Hepatocyte (in vitro differentiated cells): ENCODE results near the gene MSLN. TPM values are rescaled to one million over a fixed set of nuclear protein-coding genes. Genes with fewer than 3 reads are reported as not detected.

Experiments used
- DNase-seq: peaks from one replicate; pipeline ENCODE4 v3.0.0-alpha.2; 2016; ENCODE audit warnings: low spot score
- H2AFZ ChIP-seq: fragments of 200-600 bp; sonication (generic); 2 replicates; pipeline ENCODE4 v1.6.0; 2016; ENCODE audit warnings: antibody characterized with exemption, mild to moderate bottlenecking
- H3K27ac ChIP-seq: fragments of 200-600 bp; sonication (generic); 2 replicates; pipeline ENCODE4 v1.5.1; 2016; ENCODE audit warnings: mild to moderate bottlenecking
- H3K27me3 ChIP-seq: fragments of 200-600 bp; sonication (generic); 2 replicates; pipeline ENCODE4 v1.6.1; 2016
- H3K36me3 ChIP-seq: fragments of 200-600 bp; sonication (generic); replicated peaks from 2 replicates; pipeline ENCODE4 v1.5.1; 2016; ENCODE audit warnings: low read depth; ENCODE audit not compliant: insufficient read depth
- H3K4me1 ChIP-seq: fragments of 200-600 bp; sonication (generic); 2 replicates; pipeline ENCODE4 v1.5.1; 2016; ENCODE audit warnings: mild to moderate bottlenecking, moderate library complexity; ENCODE audit not compliant: insufficient read depth
- H3K4me2 ChIP-seq: fragments of 200-600 bp; sonication (generic); 2 replicates; pipeline ENCODE4 v1.6.0; 2016
- H3K4me3 ChIP-seq: fragments of 200-600 bp; sonication (generic); 2 replicates; pipeline ENCODE4 v1.5.1; 2016; ENCODE audit warnings: mild to moderate bottlenecking
- H3K79me2 ChIP-seq: fragments of 200-600 bp; sonication (generic); 2 replicates; pipeline ENCODE4 v1.6.0; 2017; ENCODE audit warnings: mild to moderate bottlenecking
- H3K9me2 ChIP-seq: fragments of 200-600 bp; sonication (generic); replicated peaks from 2 replicates; pipeline ENCODE4 v1.6.0; 2017; ENCODE audit warnings: mild to moderate bottlenecking; ENCODE audit not compliant: insufficient read depth
- H3K9me3 ChIP-seq: fragments of 200-600 bp; sonication (generic); 2 replicates; pipeline ENCODE4 v1.5.1; 2016; ENCODE audit warnings: low read depth, mild to moderate bottlenecking
- H4K20me1 ChIP-seq: fragments of 200-600 bp; sonication (generic); 2 replicates; pipeline ENCODE4 v1.6.0; 2016; ENCODE audit warnings: mild to moderate bottlenecking; ENCODE audit not compliant: insufficient read depth, poor library complexity, severe bottlenecking
- CTCF ChIP-seq: fragments of 200-600 bp; sonication (generic); IDR thresholded peaks from 2 replicates; pipeline ENCODE4 v1.5.1; 2016; ENCODE audit warnings: antibody characterized with exemption, mild to moderate bottlenecking; ENCODE audit not compliant: poor library complexity
- EZH2 ChIP-seq: fragments of 200-600 bp; sonication (generic); IDR thresholded peaks from 2 replicates; pipeline ENCODE4 v1.6.1; 2016; ENCODE audit warnings: antibody characterized with exemption, mild to moderate bottlenecking, borderline replicate concordance
- EZH2phosphoT487 ChIP-seq: fragments of 200-600 bp; sonication (generic); IDR thresholded peaks from one replicate; pipeline ENCODE4 v1.6.1; 2018; ENCODE audit warnings: antibody characterized with exemption, mild to moderate bottlenecking, low read depth, moderate library complexity; ENCODE audit not compliant: unreplicated experiment, severe bottlenecking
- whole genome bisulfite sequencing: methylation state at CpG from one replicate; pipeline ENCODE4 v1.1.6; 2016; ENCODE audit warnings: low lambda C conversion rate; ENCODE audit errors: missing lambda C conversion rate; 5-methylcytosine and 5-hydroxymethylcytosine counted together
- polyA plus RNA-seq: library from polyadenylated mRNA; unstranded; fragments of >200 nt; fragmentation: Nextera tagmentation; extraction: Ambion mirVana; gene quantifications from 2 replicates; pipeline ENCODE4 v1.2.1, GENCODE V29; 2016
- total RNA-seq: library from RNA; depleted of rRNA; stranded (reverse); fragments of >200 nt; gene quantifications from 2 replicates; pipeline ENCODE4 v1.2.3, GENCODE V29; 2014

MSLN gene
- total and polyA plus RNA-seq, 2 experiments from 2014 or later, result 2.4 to 8.0 TPM

GRCh38 chr16:719815-720446 is 40.6 kb upstream of the MSLN start:
- Histone ChIP-seq H3K9me3 (no peaks in the 10 kb centered on the region), H2AFZ (no peak overlapping the region)
- DNase-seq, result no peak

GRCh38 chr16:720447-720989 is 40.0 kb upstream of the MSLN start:
- H3K9me3 ChIP-seq, result no peaks in the 10 kb centered on the region
- H3K79me2 ChIP-seq, result no peaks in the 10 kb centered on the region
- peaks cover 19% of the 10 kb centered on the region for H3K4me1 ChIP-seq
- H2AFZ ChIP-seq, result peak overlapping the region; percentile 97
- DNase-seq, result peak; percentile 73
- H4K20me1 ChIP-seq, result peaks cover 11% of the 10 kb centered on the region
- TF ChIP-seq EZH2 (no peak), CTCF (no peak), EZH2phosphoT487 (no peak)
- peaks cover 12% of the 10 kb centered on the region for H3K27me3 ChIP-seq
- WGBS, result 2% methylated on average over 37 of the region's 38 CpGs
- H3K27ac ChIP-seq, result peak overlapping the region; percentile 96
- H3K9me2 ChIP-seq, result no peaks in the 10 kb centered on the region
- H3K4me3 ChIP-seq, result peak overlapping the region; percentile 98
- no peaks in the 10 kb centered on the region for H3K36me3 ChIP-seq
- peak overlapping the region; percentile 100 for H3K4me2 ChIP-seq

More at GRCh38 chr16:719815-720446, 40.6 kb upstream of the MSLN start:
- Histone ChIP-seq H3K4me2 (peak overlapping the region; percentile 100), H3K79me2 (no peaks in the 10 kb centered on the region), H3K4me3 (no peak overlapping the region), H3K27ac (peak overlapping the region; percentile 96), H3K4me1 (peaks cover 22% of the 10 kb centered on the region), H4K20me1 (peaks cover 11% of the 10 kb centered on the region), H3K36me3 (no peaks in the 10 kb centered on the region), H3K27me3 (peaks cover 12% of the 10 kb centered on the region), H3K9me2 (no peaks in the 10 kb centered on the region)
- TF ChIP-seq CTCF (no peak), EZH2 (no peak), EZH2phosphoT487 (no peak)
- 26% methylated on average over 16 of the region's 16 CpGs for WGBS

GRCh38 chr16:720990-721764 is 39.4 kb upstream of the MSLN start, which contains the start of gene ANTKMT:
Gene ANTKMT, plus strand, starts transcription at chr16:721146. Its CDS starts 129 bp downstream, at chr16:721275.
- Histone ChIP-seq H3K36me3 (no peaks in the 10 kb centered on the region), H3K4me3 (peak within 1 kb of the TSS; percentile 98), H2AFZ (peak within 1 kb of the TSS; percentile 97), H3K79me2 (no peaks in the 10 kb centered on the region), H3K27me3 (peaks cover 8% of the 10 kb centered on the region), H3K4me2 (peak within 1 kb of the TSS; percentile 100), H3K9me2 (no peaks in the 10 kb centered on the region), H3K9me3 (no peaks in the 10 kb centered on the region), H3K27ac (peak within 1 kb of the TSS; percentile 96), H4K20me1 (peaks cover 11% of the 10 kb centered on the region), H3K4me1 (peaks cover 14% of the 10 kb centered on the region)
- TF ChIP-seq CTCF, result no peak
- no peak for TF ChIP-seq EZH2
- TF ChIP-seq EZH2phosphoT487, result no peak
- DNase-seq, result peak; percentile 94
- 14% methylated on average over 78 of the region's 106 CpGs for WGBS
